NCI-H2081 treated with DMSO at 0.1 percent for 48 hours (cell line): ENCODE measurements around the gene NEDD9.

Experiments
- DNase-seq: peaks from one replicate; lab custom pipeline; 2025; lab: John Stamatoyannopoulos, UW

The NEDD9 gene

GRCh38 chr6:11217360-11218101, 14.9 kb downstream of the NEDD9 start:
- no peak for DNase-seq

- DNase-seq: no peak
Observed at GRCh38 chr6:11215773-11216172, 16.7 kb downstream of the NEDD9 start.

DNA sequence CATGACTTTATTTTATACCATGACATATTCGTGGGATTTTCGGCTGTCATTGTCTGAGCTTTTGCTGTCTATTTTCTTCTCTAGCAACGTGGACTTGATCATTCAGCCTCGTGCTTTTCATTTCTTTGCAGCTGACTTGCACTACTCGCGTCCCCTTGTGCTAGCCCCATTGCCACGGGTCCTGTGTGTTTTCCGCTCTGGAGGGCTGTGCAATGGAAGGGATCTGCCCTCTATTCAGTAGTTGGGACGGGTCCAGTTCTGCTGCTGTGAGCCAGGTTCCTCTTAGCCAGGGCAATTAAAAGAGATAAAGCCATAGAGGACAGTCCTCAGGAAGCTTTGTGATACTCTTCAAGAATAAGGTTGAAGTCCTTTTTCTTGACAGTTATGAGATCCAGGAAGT, 17.6 kb downstream of the NEDD9 start:
- DNase-seq: no peak

DNA sequence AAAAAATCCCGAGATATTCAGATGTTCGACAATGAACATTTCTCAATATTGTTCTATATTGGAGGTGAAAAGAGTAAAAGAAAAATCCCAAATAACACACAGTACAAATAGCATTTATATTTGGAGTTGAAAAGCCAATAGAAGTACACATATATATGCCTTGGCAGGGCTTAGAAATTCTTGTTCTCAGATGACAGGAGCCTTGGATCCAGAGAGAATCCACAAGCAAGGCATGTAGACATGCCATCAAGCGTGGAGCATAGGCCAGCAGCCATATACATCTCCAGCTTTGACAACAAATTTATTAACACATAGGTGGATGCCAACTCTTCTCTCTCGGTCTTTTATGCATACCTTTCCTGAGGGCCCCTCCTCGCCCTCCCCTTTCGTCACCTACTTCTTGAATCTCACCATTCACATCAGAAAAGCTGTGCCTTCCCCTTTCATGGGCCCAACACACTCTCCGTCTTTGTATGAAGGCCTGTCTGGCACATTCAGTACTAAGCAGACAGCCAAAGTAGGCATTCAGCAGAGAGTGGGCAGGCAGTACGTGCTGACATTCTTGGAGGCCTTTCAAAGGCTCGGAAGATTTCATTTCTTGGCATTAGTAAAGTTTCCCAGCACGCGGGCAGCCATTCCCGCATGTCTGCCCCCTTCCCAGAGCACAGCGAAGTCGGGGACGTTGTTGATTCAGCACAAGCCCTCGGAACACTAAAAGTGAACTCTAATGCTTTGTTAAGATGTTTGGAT, 18.2 kb downstream of the NEDD9 start:
- DNase-seq: no peak

- DNase-seq: no peak
Observed at GRCh38 chr6:11213422-11214021, 18.9 kb downstream of the NEDD9 start.

GRCh38 chr6:11212664-11213063, 19.8 kb downstream of the NEDD9 start:
- DNase-seq: no peak

DNA sequence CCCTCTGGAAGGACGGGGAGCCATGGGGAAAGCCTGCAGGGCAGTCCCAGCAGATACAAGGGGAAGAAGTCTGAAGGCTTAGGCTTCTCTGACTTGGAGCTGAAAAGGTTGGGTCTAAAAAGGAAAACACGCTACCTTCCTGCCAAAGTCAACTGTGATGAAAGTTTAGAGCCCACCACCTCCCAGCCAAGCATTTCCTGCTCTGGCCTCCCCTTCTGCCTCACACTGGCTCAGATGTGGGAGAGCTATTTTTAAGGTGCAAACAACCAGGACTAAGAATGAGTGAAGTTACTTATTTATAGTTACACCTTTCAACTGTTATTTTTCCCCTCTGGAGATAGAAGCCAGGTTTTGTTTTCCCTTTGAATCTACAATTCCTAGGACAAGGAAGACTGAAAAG, 21.2 kb downstream of the NEDD9 start:
- no peak for DNase-seq

- DNase-seq: no peak
Observed at GRCh38 chr6:11210386-11211138, 21.9 kb downstream of the NEDD9 start.

GRCh38 chr6:11209906-11210305, 22.6 kb downstream of the NEDD9 start:
- no peak for DNase-seq

- DNase-seq: no peak
Observed at GRCh38 chr6:11209369-11209768, 23.1 kb downstream of the NEDD9 start.

GRCh38 chr6:11208854-11209253, 23.6 kb downstream of the NEDD9 start:
- DNase-seq: no peak

- no peak for DNase-seq
Observed at GRCh38 chr6:11208267-11208666, 24.2 kb downstream of the NEDD9 start.

DNA sequence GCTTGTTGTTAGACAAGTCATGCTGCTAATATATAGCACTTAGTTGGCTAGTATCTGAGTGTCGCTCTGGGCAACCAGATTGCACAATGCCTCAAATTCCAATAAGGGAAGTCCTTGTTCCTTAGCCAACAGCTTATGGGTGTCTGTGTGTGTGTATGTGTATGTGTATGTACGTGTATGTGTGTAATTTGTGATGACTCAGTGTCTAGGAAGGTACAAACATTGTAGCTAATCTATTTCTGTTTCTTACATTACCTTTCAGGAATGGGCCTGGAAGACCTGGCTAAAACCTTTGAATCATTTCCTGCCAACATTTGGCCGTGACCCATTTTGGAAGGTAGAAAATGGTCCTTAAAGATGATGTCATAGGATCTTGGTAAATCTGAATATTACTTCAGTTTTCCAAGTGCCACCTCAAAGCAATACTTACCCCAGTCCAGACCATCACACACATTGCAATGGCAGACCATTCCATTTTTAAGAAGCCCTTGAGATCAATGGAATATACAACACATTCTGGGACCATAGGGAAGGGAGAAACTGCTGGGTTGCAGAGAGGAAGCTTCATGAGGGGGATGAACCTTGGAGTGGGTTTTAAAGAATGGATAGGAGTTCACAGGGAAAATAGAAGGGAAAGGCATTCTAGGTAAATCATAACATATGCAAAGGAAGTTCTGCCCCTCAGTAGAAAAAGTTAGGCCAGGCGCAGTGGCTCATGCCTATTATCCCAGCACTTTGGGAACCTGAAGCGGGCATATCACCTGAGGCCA, 25.1 kb downstream of the NEDD9 start:
- no peak for DNase-seq

DNA sequence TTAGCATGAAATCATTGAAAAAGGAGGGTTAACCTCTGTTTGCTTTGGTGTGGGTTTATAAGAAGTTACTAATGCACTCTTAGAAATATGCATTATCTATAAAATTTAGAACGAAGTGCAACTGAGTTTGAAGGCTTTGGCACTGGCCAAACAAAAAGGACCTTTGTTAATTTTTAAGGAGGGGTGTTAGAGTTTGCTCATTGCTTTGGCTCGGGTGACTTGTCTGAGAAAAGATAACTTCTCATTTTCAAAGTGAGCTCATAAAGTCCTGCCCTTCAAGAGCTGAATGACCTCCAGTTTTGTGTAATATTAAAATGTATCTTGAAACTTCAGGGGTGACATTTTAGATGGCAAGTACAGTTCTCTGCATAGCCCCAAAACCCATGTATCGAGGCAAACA, 25.9 kb downstream of the NEDD9 start:
- no peak for DNase-seq

GRCh38 chr6:11204794-11205366, 27.6 kb downstream of the NEDD9 start:
- DNase-seq: no peak

GRCh38 chr6:11204005-11204399, 28.5 kb downstream of the NEDD9 start:
- no peak for DNase-seq

- no peak for DNase-seq
Observed at GRCh38 chr6:11203306-11204004, 29.0 kb downstream of the NEDD9 start.

GRCh38 chr6:11202513-11203305, 29.8 kb downstream of the NEDD9 start:
- DNase-seq: no peak

DNA sequence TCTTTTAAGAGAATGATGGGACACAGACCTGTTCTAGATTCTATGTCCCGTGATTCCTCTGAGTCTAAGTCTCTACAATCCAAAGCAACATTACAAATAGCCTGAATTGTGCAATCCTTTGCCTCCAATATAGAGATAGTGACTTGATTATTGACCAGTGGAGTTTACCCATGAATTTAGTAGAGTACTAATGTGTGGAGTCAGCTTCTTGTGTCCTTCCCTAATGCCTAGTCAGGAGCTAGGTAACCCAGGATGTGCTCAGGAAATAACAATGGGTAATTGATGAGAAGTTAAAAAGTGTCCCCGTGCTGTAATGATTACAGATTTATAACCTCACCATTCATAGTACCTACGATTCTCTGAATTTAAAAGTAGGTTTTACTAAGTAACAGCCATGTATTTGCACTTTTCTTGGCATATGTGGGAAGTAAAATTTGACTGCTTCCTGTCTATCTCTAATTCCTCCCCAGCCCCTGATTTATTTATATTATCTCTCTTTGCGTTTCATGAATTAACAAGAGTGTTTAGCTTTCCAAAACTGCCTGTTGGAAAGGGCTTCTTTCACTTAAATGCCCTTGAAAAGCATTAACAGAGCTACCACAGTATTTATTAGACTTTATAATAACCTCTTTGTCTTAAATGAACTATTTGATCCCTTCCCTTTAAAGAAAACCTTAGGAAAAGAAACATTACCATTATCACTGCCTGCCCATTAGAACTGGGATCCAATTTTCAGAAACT, 30.5 kb downstream of the NEDD9 start:
- no peak for DNase-seq
